GM18511 (cell line): Measurements from ENCODE around the gene ICAM3.
A peak's percentile ranks its signal among the peaks of the same experiment; 100 is the strongest.

ENCODE experiments used
- ATAC-seq: cut with Tn5 transposase; IDR thresholded peaks from one replicate; pipeline ENCODE4 v1.9.1; 2021; ENCODE audit warnings: mild to moderate bottlenecking, moderate library complexity; ENCODE audit not compliant: unreplicated experiment

ICAM3 gene

DNA sequence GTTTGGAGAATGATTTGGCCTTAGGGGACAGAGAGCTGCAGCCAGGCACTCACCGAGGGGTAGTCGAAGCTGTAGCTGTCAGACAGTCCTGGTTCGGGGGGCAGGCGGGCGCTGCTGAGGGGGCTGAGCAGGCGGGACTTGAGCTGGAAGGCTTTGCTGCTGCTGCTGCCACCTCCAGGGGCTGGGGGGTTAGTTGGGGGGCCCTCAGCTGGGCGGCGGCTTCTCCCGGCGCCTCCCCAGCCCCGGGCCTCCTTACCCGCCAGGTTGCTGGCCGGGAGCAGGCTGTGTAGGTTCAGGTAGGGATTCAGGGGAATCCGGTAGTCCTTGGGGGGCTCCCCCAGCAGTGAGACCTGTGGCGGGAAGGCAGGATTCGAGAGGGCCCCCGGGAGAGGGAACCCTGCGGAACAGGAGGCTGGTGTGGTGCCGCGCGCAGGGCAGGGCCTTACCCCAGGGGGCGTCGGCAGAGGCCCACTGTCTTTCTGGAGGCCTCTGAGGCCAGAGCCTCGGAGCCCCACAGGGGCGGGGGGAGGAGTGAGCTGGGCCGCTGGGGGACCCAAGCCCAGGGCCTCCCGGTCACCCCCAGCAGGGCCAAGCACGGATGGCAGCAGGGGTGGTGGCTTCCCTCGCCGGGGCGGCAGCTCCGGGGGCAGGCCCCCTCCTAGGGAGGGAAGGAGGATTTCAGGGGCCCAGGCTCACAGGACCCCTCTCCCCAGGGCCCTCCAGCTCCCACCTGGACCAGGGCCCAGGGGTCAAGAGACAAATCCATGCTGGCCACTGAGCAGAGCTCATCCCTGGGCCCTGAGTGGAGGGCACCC, 18.6 kb downstream of the ICAM3 start:
- no peak for ATAC-seq

- ATAC-seq = no peak
Measured at GRCh38 chr19:10318807-10319682, 20.4 kb downstream of the ICAM3 start.

GRCh38 chr19:10317857-10318462, 21.5 kb downstream of the ICAM3 start:
- ATAC-seq = no peak

DNA sequence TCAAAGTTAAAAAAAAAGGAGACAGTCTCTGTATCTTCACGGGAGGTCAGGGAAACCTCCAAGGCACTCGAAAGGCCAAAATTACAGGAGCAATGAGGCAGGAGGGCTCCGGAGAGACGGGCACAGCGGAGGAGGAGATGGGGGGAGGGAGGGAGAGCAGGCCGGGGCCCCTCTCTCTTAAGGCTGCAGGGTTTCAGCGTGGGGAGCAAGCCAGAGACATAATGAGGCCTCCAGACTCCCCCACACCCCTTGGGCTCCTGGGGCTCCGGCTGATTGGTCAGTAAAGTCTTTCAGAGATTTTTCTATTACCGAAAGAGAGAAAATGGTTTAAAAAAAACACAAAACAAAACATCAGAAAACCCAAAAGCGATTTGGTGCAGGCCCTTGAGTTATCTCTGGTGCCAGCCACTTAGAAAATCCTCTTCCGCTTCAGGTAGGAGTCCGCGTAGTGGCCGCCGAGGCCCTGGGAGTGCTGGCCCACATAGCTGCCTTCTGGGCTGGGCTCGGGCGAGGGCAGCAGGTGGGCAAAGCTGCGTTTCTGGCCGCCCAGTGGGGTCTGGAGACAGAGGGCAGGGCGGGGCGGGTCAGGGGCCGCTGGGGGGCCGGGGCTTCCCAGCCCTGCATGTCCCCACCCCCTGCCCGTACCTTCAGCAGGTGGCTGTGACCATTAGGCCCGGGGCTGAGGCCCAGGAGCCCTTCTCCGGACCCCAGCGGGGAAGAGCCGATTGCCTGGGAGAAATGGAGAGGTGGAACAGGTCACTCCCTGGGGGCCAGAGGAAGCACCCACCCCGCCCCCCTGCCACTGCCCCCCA, 22.2 kb downstream of the ICAM3 start:
- no peak for ATAC-seq

- ATAC-seq = no peak
Measured at GRCh38 chr19:10316229-10317044, 23.0 kb downstream of the ICAM3 start.

DNA sequence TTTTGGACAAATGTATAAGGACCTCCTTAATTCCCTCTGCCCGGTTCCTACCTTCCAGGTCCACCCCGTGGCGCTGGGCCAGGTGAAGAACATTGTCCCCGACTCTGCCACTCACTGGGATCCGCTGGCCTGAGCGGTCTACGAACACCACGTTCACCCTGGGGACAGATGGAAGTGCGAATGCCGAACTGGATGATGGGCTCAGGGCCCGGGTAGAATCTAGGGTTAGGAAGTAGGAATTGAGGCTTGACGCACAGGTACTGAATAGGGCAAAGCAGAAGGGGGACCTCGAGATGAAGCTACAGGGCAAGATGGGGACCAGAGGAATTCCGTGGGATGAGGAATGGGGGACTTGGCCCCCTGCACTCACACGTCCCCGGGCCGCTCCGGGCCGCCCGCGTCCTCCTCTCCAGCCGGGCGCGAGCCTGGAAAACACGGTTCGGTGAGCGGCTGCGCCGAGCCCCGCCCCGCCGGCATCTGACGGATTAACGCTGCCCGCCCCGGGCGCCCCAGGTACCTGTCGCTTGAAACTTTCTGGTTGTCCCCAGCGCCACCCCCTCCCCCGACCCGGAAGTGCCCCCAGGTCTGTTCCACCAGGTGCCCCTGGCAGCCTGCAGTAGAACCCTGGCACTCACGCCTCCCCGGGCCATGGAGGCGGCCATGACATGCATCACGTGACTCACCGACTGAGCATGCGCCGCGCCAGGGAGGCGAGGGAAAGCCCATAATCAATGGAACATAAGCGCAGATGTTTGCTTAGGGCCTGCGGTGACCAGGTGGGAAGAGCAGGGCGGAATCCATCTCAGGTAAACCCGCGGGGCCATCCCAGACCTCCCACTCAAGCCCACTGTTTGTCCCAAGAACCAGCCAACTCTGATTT, 23.8 kb downstream of the ICAM3 start, which contains the start of gene FDX2:
Gene FDX2, minus strand, starts transcription at position 681 of the 880 bp plus-strand sequence. Its CDS starts 19 bp downstream, at position 662.
- peak; percentile 68 for ATAC-seq

GRCh38 chr19:10309423-10309822, 30.0 kb downstream of the ICAM3 start, which contains the start of gene ZGLP1:
ZGLP1 (minus strand) TSS chr19:10309815.
- no peak for ATAC-seq

GRCh38 chr19:10306327-10306726, 33.1 kb downstream of the ICAM3 start:
- no peak for ATAC-seq

DNA sequence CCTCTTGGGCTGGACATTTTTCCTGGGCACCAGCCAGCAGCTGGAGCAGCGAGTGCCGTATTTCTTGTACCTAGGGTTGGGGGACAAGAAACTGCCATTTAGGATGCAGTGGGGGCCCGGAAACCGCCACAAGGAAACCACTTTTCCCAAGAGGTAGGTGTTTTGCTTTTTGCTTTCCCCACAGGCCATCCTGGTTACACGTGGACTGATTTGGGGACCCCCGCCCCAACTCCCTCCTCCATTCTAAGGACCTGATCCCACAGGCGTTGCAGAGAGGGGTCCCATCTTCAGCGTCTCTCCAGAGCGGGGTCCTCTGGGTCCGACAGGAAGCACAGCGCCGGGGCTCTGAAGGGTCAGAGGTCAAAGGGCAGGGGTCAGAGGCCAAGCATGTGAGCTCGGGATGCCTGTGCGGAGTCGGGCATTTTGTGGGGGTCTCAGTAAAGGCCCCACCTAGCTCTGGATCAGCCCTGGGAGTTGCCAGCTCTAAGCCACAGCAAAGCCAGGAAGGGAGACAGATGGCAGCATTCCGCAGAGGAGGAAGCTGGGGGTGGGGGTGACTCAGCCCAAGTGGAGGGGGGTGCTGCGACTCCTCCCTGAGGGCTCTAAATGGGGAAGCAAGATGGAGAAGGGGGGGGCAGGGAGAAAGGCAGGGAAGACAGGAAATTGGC, 34.2 kb downstream of the ICAM3 start:
- no peak for ATAC-seq

- ATAC-seq = no peak
Measured at GRCh38 chr19:10299545-10300458, 39.6 kb downstream of the ICAM3 start.

DNA sequence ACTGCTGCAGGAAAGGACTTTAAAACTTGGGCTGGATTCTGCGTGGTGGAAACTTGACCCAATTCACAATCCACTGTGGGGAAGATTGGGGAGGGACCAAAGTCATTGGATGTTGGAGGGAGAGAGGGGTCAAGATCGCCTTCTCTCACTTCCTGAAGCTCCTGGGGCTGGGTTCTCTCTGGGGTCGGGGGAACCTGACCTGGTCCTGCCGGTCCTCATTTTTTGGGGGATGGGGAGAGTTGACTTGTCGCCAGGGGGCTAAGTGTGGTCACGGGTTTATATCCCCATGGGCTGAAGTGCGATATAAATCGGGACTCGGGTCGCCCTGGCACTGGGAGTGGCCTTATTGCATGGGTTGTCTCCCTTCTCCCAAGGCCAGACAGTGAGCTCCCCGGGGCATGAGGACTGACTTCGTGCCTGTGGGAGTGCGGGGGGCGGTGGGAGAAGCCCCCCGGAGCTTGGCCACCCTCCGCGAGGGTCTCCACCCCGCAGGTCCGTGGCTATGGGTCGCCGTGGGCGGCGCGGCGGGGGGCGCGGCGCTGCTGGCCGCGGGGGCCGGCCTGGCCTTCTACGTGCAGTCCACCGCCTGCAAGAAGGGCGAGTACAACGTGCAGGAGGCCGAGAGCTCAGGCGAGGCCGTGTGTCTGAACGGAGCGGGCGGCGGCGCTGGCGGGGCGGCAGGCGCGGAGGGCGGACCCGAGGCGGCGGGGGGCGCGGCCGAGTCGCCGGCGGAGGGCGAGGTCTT, 43.4 kb downstream of the ICAM3 start:
- ATAC-seq = no peak

DNA sequence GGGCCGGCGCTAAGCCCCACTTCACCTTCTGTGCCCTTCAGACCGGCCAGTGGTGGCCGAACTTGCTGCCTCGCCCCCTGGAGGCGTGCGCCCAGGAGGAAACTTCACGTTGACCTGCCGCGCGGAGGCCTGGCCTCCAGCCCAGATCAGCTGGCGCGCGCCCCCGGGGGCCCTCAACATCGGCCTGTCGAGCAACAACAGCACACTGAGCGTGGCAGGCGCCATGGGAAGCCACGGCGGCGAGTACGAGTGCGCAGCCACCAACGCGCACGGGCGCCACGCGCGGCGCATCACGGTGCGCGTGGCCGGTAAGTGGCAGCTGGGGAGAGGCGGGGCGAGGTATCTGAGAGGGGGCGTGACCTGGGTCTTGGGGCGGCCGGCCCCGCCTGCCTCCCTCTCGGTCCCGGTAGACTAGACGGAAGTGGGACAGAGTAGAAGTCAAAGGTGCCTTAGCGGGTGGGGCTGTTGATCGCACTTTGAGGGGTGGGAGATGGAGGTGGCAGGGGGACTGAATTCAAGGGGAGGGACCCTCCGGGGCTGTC, 44.0 kb downstream of the ICAM3 start:
- ATAC-seq = peak; percentile 53

DNA sequence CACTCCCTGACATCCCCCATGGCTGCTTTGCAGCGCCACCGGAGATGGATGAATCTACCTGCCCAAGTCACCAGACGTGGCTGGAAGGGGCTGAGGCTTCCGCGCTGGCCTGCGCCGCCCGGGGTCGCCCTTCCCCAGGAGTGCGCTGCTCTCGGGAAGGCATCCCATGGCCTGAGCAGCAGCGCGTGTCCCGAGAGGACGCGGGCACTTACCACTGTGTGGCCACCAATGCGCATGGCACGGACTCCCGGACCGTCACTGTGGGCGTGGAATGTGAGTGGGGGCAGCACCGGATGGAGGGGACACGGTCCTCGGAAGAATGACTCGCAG, 45.1 kb downstream of the ICAM3 start:
- ATAC-seq = no peak

DNA sequence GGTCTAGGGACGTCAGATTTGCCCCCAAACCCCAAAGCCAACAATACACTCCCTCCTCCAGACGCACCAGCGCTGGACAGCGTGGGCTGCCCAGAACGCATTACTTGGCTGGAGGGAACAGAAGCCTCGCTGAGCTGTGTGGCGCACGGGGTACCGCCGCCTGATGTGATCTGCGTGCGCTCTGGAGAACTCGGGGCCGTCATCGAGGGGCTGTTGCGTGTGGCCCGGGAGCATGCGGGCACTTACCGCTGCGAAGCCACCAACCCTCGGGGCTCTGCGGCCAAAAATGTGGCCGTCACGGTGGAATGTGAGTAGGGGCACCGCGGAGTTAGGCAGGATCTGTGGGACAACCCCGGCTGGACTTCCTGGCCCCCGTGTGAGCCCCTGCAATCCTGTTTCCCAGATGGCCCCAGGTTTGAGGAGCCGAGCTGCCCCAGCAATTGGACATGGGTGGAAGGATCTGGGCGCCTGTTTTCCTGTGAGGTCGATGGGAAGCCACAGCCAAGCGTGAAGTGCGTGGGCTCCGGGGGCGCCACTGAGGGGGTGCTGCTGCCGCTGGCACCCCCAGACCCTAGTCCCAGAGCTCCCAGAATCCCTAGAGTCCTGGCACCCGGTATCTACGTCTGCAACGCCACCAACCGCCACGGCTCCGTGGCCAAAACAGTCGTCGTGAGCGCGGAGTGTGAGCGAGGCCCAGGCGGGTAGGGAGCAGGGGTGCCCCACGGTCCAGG, 45.6 kb downstream of the ICAM3 start:
- ATAC-seq = no peak

DNA sequence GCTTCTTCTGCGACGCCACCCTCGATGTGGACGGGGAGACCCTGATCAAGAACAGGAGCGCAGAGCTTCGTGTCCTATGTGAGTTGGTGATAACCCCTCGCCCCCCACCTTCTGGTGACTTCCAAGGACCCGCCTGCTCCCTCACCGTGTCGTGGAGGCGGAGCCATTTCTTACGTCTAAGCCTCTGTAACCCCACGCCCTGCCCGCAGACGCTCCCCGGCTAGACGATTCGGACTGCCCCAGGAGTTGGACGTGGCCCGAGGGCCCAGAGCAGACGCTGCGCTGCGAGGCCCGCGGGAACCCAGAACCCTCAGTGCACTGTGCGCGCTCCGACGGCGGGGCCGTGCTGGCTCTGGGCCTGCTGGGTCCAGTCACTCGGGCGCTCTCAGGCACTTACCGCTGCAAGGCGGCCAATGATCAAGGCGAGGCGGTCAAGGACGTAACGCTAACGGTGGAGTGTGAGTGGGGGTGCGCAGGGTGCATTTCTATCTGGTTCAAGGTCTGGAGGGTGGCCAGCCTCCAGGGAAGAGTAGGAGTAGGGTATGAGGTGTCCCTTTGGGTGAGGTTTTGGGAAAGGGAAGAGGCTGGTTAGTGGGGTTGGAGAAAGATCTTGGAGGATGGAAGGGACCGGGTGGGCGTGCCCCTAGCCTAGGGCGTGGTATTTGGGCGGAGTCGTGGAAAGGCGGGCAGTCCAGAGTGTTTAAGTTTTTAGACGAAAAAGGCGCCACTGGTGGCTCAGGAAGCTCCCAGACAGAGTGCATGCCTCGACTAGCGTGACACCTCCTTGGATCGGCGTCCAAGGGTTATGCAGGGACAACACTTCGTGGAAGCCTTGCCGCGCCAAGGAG, 46.4 kb downstream of the ICAM3 start:
- no peak for ATAC-seq
